WERI-Rb-1 (cell line): ENCODE measurements around the gene RGP1.

Experiments used
- DNase-seq: peaks from one replicate; pipeline ENCODE4 v3.0.0-alpha.2; 2020
- H3K27ac ChIP-seq: fragments of 250-450 bp; sonication (Bioruptor Pico); 2 replicates; pipeline ENCODE4 v1.5.1; 2020; ENCODE audit warnings: mild to moderate bottlenecking, moderate library complexity
- H3K27me3 ChIP-seq: fragments of 250-450 bp; sonication (Bioruptor Pico); 2 replicates; pipeline ENCODE4 v1.5.1; 2021; ENCODE audit warnings: mild to moderate bottlenecking, low read depth, moderate library complexity; ENCODE audit not compliant: insufficient read depth, severe bottlenecking
- H3K36me3 ChIP-seq: fragments of 250-450 bp; sonication (Bioruptor Pico); 2 replicates; pipeline ENCODE4 v1.5.1; 2020; ENCODE audit warnings: mild to moderate bottlenecking, moderate library complexity
- H3K4me3 ChIP-seq: 2 replicates; pipeline ENCODE4 v1.5.1; 2011; ENCODE audit warnings: low read depth, mild to moderate bottlenecking, control low read depth, low read length
- H3K9me3 ChIP-seq: fragments of 250-450 bp; sonication (Bioruptor Pico); 2 replicates; pipeline ENCODE4 v1.5.1; 2021; ENCODE audit warnings: mild to moderate bottlenecking, moderate library complexity; ENCODE audit not compliant: severe bottlenecking
- CTCF ChIP-seq: IDR thresholded peaks from 2 replicates; pipeline ENCODE4 v1.5.1; 2011; ENCODE audit warnings: low read depth, mild to moderate bottlenecking, control low read depth, inconsistent platforms, low read length

RGP1 gene

GRCh38 chr9:35729101-35729500 is 20.0 kb upstream of the RGP1 start:
- TF ChIP-seq CTCF, result no peak
- H3K36me3 ChIP-seq, result peaks cover 23% of the 10 kb centered on the region
- H3K9me3 ChIP-seq, result no peaks in the 10 kb centered on the region
- H3K27me3 ChIP-seq, result no peaks in the 10 kb centered on the region
- DNase-seq, result no peak
- H3K27ac ChIP-seq, result no peak overlapping the region
- no peak overlapping the region for H3K4me3 ChIP-seq

- Histone ChIP-seq H3K27me3 (no peaks in the 10 kb centered on the region), H3K4me3 (no peak overlapping the region), H3K27ac (no peak overlapping the region), H3K9me3 (no peaks in the 10 kb centered on the region), H3K36me3 (peaks cover 23% of the 10 kb centered on the region)
- peak; percentile 50 for TF ChIP-seq CTCF
- peak; percentile 20 for DNase-seq
These were observed 19.2 kb upstream of the RGP1 start for GRCh38 chr9:35729700-35730485.

DNA sequence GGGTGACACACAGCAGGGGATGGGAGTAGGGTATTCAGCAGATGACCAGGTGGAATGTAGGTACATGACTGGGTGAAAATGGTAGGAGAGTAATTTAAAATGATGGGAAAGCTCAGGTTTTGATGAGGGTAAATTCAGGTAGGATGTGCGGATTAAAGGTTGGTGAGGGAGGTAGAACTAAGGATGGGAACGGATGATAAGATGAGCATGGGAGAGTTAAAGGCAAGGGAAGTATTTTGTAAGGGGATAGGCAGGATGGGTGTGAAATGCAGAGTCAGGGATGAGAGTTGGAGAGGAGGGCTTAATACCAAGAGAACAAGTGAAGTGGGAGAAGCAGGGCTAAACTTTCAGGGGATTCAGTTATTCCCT is 18.6 kb upstream of the RGP1 start:
- Histone ChIP-seq H3K27ac (no peak overlapping the region), H3K36me3 (peaks cover 24% of the 10 kb centered on the region), H3K4me3 (no peak overlapping the region), H3K9me3 (no peaks in the 10 kb centered on the region), H3K27me3 (no peaks in the 10 kb centered on the region)
- no peak for DNase-seq
- no peak for TF ChIP-seq CTCF

DNA sequence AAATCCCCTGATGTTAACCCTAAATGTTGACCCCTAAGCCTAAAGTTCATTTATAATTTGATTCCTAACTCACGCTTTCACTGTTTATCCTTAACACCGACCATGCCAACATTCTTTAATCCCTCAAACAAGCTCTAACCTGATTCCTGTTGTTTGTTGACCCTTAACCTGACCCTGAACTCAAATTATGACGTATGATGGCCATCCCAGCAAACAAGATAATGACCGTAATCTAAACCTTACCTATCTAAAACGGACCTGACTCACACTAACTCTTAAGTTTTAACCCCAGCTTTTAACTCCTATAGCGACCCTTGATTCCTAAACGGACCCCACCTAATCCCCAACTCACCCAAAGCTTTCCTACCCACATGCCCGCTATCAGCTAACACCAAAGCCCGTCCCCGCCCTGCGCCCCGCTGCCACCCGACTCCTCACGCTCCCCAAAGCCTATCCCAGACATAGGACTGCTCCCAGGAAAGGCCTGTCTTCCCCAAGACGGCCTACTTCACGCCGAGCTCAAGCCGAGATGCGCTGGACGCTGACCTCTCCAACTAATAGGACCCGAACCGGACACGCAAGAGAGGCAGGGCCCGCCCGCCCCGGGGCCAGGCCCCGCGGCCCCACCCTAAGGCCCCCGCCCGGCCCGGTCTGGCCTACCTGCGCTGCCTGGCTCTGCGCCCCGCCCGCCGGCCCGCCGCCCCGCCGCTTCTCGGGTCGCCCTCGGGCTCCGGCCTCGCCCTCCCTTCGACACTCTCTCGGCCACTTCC is 17.5 kb upstream of the RGP1 start:
- DNase-seq, result no peak
- TF ChIP-seq CTCF, result no peak

DNA sequence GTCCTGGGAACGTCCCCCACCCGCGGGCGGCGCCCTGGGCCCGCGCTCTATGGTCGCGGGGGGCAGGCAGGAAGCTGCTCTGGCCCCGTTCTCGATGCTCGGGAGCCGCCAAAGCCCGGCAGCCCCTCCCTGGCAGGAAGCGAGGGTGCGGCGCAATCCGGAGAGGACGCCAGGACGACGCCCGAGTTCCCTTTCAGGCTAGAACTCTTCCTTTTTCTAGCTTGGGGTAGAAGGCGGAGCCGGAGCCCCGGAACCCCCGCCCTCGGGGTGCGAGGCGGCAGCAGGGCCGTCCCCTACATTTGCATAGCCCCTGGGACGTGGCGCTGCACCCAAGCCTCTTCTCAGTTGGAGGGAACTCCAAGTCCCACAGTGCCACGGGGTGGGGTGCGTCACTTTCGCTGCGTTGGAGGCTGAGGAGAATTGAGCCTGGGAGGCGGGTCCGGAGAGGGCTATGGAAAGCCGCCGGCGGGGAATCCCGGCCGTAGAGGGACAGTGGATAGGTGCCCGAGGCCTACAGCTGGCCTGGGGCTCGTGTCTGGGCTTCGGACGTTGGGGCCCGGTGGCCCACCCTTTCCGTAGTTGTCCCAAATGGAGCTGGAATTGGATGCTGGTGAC is 16.8 kb upstream of the RGP1 start, which contains the start of the genes CREB3 and TLN1:
Gene CREB3, plus strand, starts transcription at position 482 of the 615 bp plus-strand sequence. Its CDS starts 107 bp downstream, at position 589.
Gene TLN1, minus strand, starts transcription at position 11 of the 615 bp plus-strand sequence. CDS start 6,501 bp downstream, outside the sequence.
- peaks cover 37% of the 10 kb centered on the region for H3K36me3 ChIP-seq
- no peaks in the 10 kb centered on the region for H3K9me3 ChIP-seq
- peak; percentile 98 for DNase-seq
- no peaks in the 10 kb centered on the region for H3K27me3 ChIP-seq
- H3K27ac ChIP-seq, result peak within 1 kb of the TSS; percentile 83
- H3K4me3 ChIP-seq, result peak within 1 kb of the TSS; percentile 57
- peak; percentile 30; the same call in 1 of the 2 replicates for TF ChIP-seq CTCF

More for the DNA sequence above, 17.5 kb upstream of the RGP1 start:
- no peaks in the 10 kb centered on the region for H3K27me3 ChIP-seq
- no peaks in the 10 kb centered on the region for H3K9me3 ChIP-seq
- H3K4me3 ChIP-seq, result peak overlapping the region; percentile 57
- peak overlapping the region; percentile 83 for H3K27ac ChIP-seq
- peaks cover 30% of the 10 kb centered on the region for H3K36me3 ChIP-seq
